ENCODE results near the gene PCGF2. TPM values are rescaled to one million over a fixed set of nuclear protein-coding genes. Genes with fewer than 3 reads are reported as not detected.

Gene PCGF2
- total RNA-seq, 1 donor, result 3.3 TPM

DNA sequence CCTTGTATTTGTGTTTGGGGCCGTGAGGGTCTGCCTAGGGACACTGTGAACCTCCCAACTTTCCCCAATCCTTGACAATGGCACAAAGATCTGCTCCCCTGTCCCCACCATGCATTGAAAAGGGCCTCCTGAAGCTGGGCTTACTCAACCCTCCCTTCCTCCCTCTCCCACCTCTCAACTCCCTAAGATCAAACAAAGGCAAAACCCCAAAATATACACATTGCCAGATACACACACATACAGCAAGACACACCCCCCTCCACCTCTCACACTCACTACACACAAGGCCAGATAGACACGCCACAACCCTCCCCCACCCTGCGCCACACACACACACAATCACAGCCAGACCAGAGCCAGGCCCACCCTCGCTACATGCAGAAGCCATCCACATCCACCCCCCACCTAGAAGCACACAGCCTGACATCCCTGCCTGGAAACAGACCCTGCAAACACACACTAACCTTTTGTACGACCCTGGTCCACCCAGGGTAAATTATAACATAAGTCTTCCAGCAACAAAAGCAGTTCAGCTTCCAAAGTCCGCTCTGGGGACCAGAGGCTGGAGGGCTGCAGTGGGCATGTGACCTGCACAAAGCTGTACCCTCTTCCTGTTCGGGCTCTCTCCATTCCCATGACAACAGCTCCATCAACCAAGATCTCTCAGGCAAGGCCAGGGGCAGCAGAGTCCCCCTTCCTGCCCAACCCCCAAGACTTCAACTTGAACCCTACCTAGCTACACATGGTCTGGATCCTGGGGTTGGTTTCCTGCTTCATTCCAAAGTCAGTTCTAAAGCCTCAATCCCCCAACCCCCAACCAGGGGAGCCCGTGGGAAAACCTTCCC is 1.9 kb downstream of the PCGF2 start:
- no peaks in the 10 kb centered on the region for H3K27me3 ChIP-seq (ENCODE audit: insufficient read depth, low read length)
- peak; percentile 75 for DNase-seq (ENCODE audit: insufficient read length, low spot score, missing footprints)
- no peaks in the 10 kb centered on the region for H3K9me3 ChIP-seq (ENCODE audit: low read depth, low read length)
- H3K36me3 ChIP-seq (ENCODE audit: insufficient read depth, low read length), result peaks cover 11% of the 10 kb centered on the region
- H2AFZ ChIP-seq (ENCODE audit: low read length), result no peak overlapping the region
- H3K4me2 ChIP-seq (ENCODE audit: insufficient read depth, low read length), result peak overlapping the region; percentile 96
- peak overlapping the region; percentile 97 for H3K4me3 ChIP-seq (ENCODE audit: insufficient read depth, low read length)
- peaks cover 52% of the 10 kb centered on the region for H4K20me1 ChIP-seq (ENCODE audit: insufficient read depth, low read length)
- TF ChIP-seq CTCF (IDR thresholded peaks at IDR 0.05; ENCODE audit: extremely low read depth, low read depth, low read length), result no peak
- H3K27ac ChIP-seq (ENCODE audit: low read depth, low read length), result peak overlapping the region; percentile 2
- peaks cover 44% of the 10 kb centered on the region for H3K4me1 ChIP-seq (ENCODE audit: insufficient read depth, low read length)
- H3K79me2 ChIP-seq (ENCODE audit: insufficient read depth, low read length), result peaks cover 68% of the 10 kb centered on the region

DNA sequence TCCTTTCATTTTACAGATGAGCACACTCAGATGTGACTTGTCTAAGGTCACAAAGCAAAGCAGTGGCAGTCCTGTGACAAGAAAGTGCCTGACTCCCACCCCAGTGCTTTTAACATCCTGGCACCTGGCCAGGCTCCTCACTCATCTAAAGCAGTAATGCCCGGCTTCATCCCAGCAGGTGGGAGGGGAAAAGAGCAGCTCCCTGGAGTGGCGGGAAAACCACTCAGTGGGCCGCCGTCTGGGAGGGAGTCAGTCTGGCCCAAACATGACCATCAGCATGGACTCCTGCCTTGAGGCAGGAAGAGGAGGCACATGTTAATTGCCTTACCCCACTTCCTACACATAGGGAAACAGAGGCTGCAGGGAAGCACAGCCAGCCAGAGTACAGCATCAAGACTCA is 2.6 kb downstream of the PCGF2 start:
- Histone ChIP-seq H3K79me2 (ENCODE audit: insufficient read depth, low read length) (peaks cover 75% of the 10 kb centered on the region), H3K36me3 (ENCODE audit: insufficient read depth, low read length) (peaks cover 11% of the 10 kb centered on the region), H3K27ac (ENCODE audit: low read depth, low read length) (no peak overlapping the region), H4K20me1 (ENCODE audit: insufficient read depth, low read length) (peaks cover 59% of the 10 kb centered on the region), H3K4me1 (ENCODE audit: insufficient read depth, low read length) (peaks cover 43% of the 10 kb centered on the region), H3K4me3 (ENCODE audit: insufficient read depth, low read length) (peak overlapping the region; percentile 97), H3K9me3 (ENCODE audit: low read depth, low read length) (no peaks in the 10 kb centered on the region), H3K4me2 (ENCODE audit: insufficient read depth, low read length) (peak overlapping the region; percentile 96), H2AFZ (ENCODE audit: low read length) (no peak overlapping the region), H3K27me3 (ENCODE audit: insufficient read depth, low read length) (no peaks in the 10 kb centered on the region)
- no peak for TF ChIP-seq CTCF (IDR thresholded peaks at IDR 0.05; ENCODE audit: extremely low read depth, low read depth, low read length)
- no peak for DNase-seq (ENCODE audit: insufficient read length, low spot score, missing footprints)

DNA sequence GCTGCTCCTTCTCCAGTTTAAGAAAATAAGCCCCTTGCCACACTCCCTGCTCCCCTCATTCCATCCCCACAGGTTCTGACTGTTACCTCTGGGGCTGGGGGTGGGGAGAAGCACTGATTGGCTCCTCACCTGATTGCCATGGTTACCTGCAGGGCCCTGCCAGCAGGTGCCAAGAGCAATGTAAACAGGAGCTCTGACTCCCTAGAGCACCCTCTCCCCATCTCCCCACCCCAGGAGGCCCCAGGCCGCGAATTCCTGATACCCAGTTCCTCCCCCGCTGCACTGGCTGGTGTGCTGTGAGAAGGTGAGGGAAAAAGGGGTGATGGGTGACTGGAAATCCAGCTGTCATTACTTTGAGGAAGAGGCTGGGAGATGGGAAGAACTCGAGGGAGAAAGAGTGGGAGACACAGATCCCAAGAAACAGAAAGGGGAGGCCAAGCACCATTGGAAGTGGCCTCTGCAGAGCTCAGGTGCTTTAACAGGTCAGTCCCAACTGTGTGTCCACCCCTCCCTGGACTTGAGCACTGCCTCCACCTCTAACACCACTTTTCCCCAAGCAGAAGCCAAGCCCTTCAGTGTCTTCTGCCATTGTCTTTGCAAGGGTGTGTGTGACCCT is 4.5 kb downstream of the PCGF2 start:
- no peak overlapping the region for H2AFZ ChIP-seq (ENCODE audit: low read length)
- peaks cover 35% of the 10 kb centered on the region for H3K4me1 ChIP-seq (ENCODE audit: insufficient read depth, low read length)
- no peak overlapping the region for H3K4me2 ChIP-seq (ENCODE audit: insufficient read depth, low read length)
- peaks cover 93% of the 10 kb centered on the region for H3K79me2 ChIP-seq (ENCODE audit: insufficient read depth, low read length)
- no peaks in the 10 kb centered on the region for H3K27me3 ChIP-seq (ENCODE audit: insufficient read depth, low read length)
- no peak overlapping the region for H3K27ac ChIP-seq (ENCODE audit: low read depth, low read length)
- TF ChIP-seq CTCF (IDR thresholded peaks at IDR 0.05; ENCODE audit: extremely low read depth, low read depth, low read length), result no peak
- H3K9me3 ChIP-seq (ENCODE audit: low read depth, low read length), result no peaks in the 10 kb centered on the region
- peaks cover 22% of the 10 kb centered on the region for H3K36me3 ChIP-seq (ENCODE audit: insufficient read depth, low read length)
- H3K4me3 ChIP-seq (ENCODE audit: insufficient read depth, low read length), result no peak overlapping the region
- DNase-seq (ENCODE audit: insufficient read length, low spot score, missing footprints), result no peak
- H4K20me1 ChIP-seq (ENCODE audit: insufficient read depth, low read length), result peaks cover 69% of the 10 kb centered on the region

Data from osteoblast (primary cell).